Motor neuron (in vitro differentiated cells): ENCODE measurements around the gene RESP18. TPM values are rescaled to one million over a fixed set of nuclear protein-coding genes. Genes with fewer than 3 reads are reported as not detected.

Source experiments
- ATAC-seq, 8 experiments: fragments of 200-7000 bp; cut with Tn5 transposase; replicated peaks in 6 of 8; 2 replicates each; pipeline ENCODE4 v1.8.0; 2021; ENCODE audit warnings: mild to moderate bottlenecking in 8 of 8, moderate library complexity in 8 of 8
- H3K27ac ChIP-seq, 2 donors: fragments of 250-450 bp; sonication (Bioruptor Pico); 2 replicates each; pipeline ENCODE4 v1.9.0; 2021; ENCODE audit warnings: antibody characterized with exemption in 2 of 2, mild to moderate bottlenecking in 2 of 2, moderate library complexity in 1 of 2
- H3K4me1 ChIP-seq, 2 donors: fragments of 250-450 bp; sonication (Bioruptor Pico); replicated peaks in 1 of 2; 2 replicates each; pipeline ENCODE4 v1.6.1; 2021; ENCODE audit warnings: antibody characterized with exemption in 2 of 2, mild to moderate bottlenecking in 2 of 2, moderate library complexity in 1 of 2
- H3K4me3 ChIP-seq, 5 donors: fragments of 250-450 bp; sonication (Bioruptor Pico); 2 replicates each; pipeline ENCODE4 v1.9.0; 2021; ENCODE audit warnings: antibody characterized with exemption in 5 of 5, mild to moderate bottlenecking in 5 of 5, moderate library complexity in 4 of 5
- WGBS, 10 experiments: fragments of 450-650 bp; shearing (Covaris generic); methylation state at CpG; one replicate each; pipeline ENCODE4 v1.0.0; 2022; 5-methylcytosine and 5-hydroxymethylcytosine counted together
- in situ Hi-C, 9 experiments: fragments of 400-800 bp; cut with MboI; loops; one replicate each; pipeline ENCODE4 v1.15.0; 2021; ENCODE audit warnings: low sequenced_read_pairs in 9 of 9, low pct_unique_long_range_greater_than_20kb in 2 of 9; ENCODE audit not compliant: unreplicated experiment in 9 of 9
- total RNA-seq, 8 experiments: library from RNA; unstranded; fragments of 300-600 nt; gene quantifications; 2 replicates each; pipeline versions ENCODE4 v1.2.3 to v1.2.4, GENCODE V29; 2022

The RESP18 gene
- total RNA-seq, 8 experiments from 2014 or later: 1.1 TPM; not detected in 7

DNA sequence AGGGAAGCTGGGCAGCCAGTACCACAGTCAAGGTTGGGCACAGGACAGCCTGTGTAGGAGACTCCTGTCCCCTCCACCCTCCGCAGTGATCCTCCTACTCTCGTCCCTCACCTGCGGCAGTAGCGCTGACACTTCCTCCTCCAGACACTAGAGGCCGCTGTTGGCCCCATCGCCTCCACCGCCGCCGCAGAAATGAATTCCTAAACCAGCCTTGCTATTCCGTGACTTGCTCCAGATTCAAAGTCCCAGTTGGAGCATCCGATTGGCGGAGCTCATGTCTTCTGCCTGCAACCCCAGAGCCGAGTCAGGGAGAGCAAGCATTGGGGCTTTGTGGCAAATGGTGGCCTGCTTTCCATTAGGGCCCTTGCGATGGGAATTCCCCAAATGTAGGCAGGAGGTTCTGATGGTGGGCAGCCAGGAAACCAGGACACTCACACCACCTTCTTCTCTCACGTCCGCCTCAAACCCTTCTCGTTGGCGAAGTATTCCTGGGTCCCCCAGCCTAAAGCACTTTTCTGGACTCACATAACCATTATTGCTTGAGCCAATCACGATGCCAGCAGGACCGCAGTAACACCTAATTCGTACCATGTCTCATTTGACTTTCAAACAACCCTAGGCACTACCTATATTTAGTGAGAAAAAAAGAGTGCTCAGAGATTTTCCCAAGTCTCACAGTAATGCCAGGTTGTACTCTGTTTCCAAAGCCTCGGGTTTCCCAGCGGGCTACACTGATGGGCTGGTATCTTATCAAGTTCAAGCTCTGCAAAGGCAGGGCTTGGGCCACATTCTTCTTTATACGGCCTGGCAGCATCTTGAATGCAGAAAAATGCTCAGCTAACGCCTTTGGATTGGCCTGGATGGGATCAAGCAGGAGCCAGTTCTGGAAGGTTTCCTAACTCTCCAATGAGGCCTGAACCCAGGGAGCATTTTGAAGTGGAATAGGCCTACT, 54.6 kb downstream of the RESP18 start:
- H3K27ac ChIP-seq: peak overlapping the region; percentile 77 to 90
- ATAC-seq: peak in 2 of 8 experiments; percentile 0 to 20
- peaks cover 14 to 21% of the 10 kb centered on the region in 2 donors for H3K4me1 ChIP-seq
- in situ Hi-C loops: no loop called here
- H3K4me3 ChIP-seq: peak overlapping the region in 2 of 5 donors; percentile 16 to 64
- 0 to 56% (median 32%) methylated on average over 1 to 18 of the region's 25 CpGs; no CpG with 5 or more reads in 2 of the 10 experiments for WGBS, 10 experiments

Other genes starting within 250 kb of the RESP18 start
- gene NHEJ1, start 171.9 kb downstream of the RESP18 start, total RNA-seq: 10 to 100 TPM in 6 of 8 experiments, 1 to 10 TPM in 2; 7.3 to 55.7 (median 15.5) TPM
- gene SLC23A3, start 162.7 kb downstream of the RESP18 start, total RNA-seq: 1 to 10 TPM in 3 of 8 experiments, under 1 TPM in 5; 0.13 to 3.4 (median 0.54) TPM
- gene CNPPD1, start 155.8 kb downstream of the RESP18 start, total RNA-seq: 10 to 100 TPM; 18.2 to 44.9 (median 37.5) TPM
- gene RETREG2, start 154.5 kb downstream of the RESP18 start, total RNA-seq: 100 to 1,000 TPM in 1 of 8 experiments, 10 to 100 TPM in 7; 41.0 to 102 (median 69.0) TPM
- gene ZFAND2B, start 126.0 kb downstream of the RESP18 start, total RNA-seq: 10 to 100 TPM; 19.7 to 35.8 (median 25.7) TPM
- gene ABCB6, start 113.8 kb downstream of the RESP18 start, total RNA-seq: 100 to 1,000 TPM in 1 of 8 experiments, 10 to 100 TPM in 7; 14.2 to 122 (median 34.5) TPM
- gene ATG9A, start 103.1 kb downstream of the RESP18 start, total RNA-seq: 10 to 100 TPM; 21.5 to 50.5 (median 34.4) TPM
- gene ANKZF1, start 102.9 kb downstream of the RESP18 start, total RNA-seq: 10 to 100 TPM; 24.3 to 78.1 (median 48.1) TPM
- gene GLB1L, start 87.3 kb downstream of the RESP18 start, total RNA-seq: 10 to 100 TPM in 1 of 8 experiments, 1 to 10 TPM in 7; 5.6 to 30.7 (median 7.5) TPM
- gene STK16, start 87.3 kb downstream of the RESP18 start, total RNA-seq: 10 to 100 TPM; 14.6 to 36.9 (median 23.7) TPM
- under 1 TPM in 3 of 8 experiments, not detected in 5; 0.13 to 0.28 (median 0.14) TPM for gene TUBA4B, start 79.5 kb downstream of the RESP18 start, total RNA-seq
- gene TUBA4A, start 78.8 kb downstream of the RESP18 start, total RNA-seq: 10 to 100 TPM in 2 of 8 experiments, 1 to 10 TPM in 6; 2.3 to 23.4 (median 4.7) TPM
- 100 to 1,000 TPM in 2 of 8 experiments, 10 to 100 TPM in 6; 25.2 to 131 (median 55.0) TPM for gene DNAJB2, start 53.4 kb downstream of the RESP18 start, total RNA-seq
- gene PTPRN, start 23.3 kb downstream of the RESP18 start, total RNA-seq: 100 to 1,000 TPM in 1 of 8 experiments, 10 to 100 TPM in 4, 1 to 10 TPM in 1, under 1 TPM in 2; 0.92 to 159 (median 15.3) TPM
- gene DNPEP, start 55.2 kb upstream of the RESP18 start, total RNA-seq: 10 to 100 TPM; 12.7 to 63.4 (median 27.9) TPM
- 1 to 10 TPM in 1 of 8 experiments, under 1 TPM in 5, not detected in 2; 0.33 to 1.0 (median 0.76) TPM for gene DES, start 85.6 kb upstream of the RESP18 start, total RNA-seq
- 10 to 100 TPM in 7 of 8 experiments, 1 to 10 TPM in 1; 5.5 to 47.6 (median 26.1) TPM for gene SPEG, start 102.1 kb upstream of the RESP18 start, total RNA-seq
- 10 to 100 TPM; 11.9 to 59.7 (median 27.0) TPM for gene GMPPA, start 166.1 kb upstream of the RESP18 start, total RNA-seq
- gene ASIC4, start 181.7 kb upstream of the RESP18 start, total RNA-seq: 10 to 100 TPM in 4 of 8 experiments, 1 to 10 TPM in 2, under 1 TPM in 2; 0.31 to 83.2 (median 19.4) TPM
- gene CHPF, start 211.1 kb upstream of the RESP18 start, total RNA-seq: 100 to 1,000 TPM in 2 of 8 experiments, 10 to 100 TPM in 6; 20.9 to 164 (median 56.8) TPM
- gene TMEM198, start 211.3 kb upstream of the RESP18 start, total RNA-seq: 10 to 100 TPM in 4 of 8 experiments, 1 to 10 TPM in 4; 4.8 to 26.5 (median 11.1) TPM
- 100 to 1,000 TPM in 1 of 8 experiments, 10 to 100 TPM in 7; 26.0 to 106 (median 51.8) TPM for gene OBSL1, start 238.8 kb upstream of the RESP18 start, total RNA-seq
- 1 to 10 TPM in 6 of 8 experiments, under 1 TPM in 2; 0.28 to 2.3 (median 1.3) TPM for gene INHA, start 239.6 kb upstream of the RESP18 start, total RNA-seq